HCT116 (cell line): ENCODE results near the gene PTPN4. TPM values are rescaled to one million over a fixed set of nuclear protein-coding genes. Genes with fewer than 3 reads are reported as not detected.

Source experiments
- ATAC-seq: fragments of 200-7000 bp; cut with Tn5 transposase; 2 replicates; pipeline ENCODE4 v1.9.1; 2020; ENCODE audit warnings: mild to moderate bottlenecking, moderate library complexity
- BruUV-seq: library from RNA; stranded (reverse); fragments of 400-500 nt; replicated peaks from 2 replicates; lab custom pipeline; 2021; lab: Mats Ljungman, UMichigan
- CTCF ChIA-PET: fragments of 300-600 bp; sonication (Branson Sonifier 250); formaldehyde crosslinking; loops from one replicate; lab custom pipeline; 2021; ENCODE audit warnings: antibody characterized with exemption; lab: Charles Lee
- POLR2A ChIA-PET: fragments of 300-600, 350-600 bp; sonication (Branson Sonifier 250); formaldehyde crosslinking; loops from one replicate; lab custom pipeline; 2021; ENCODE audit warnings: antibody characterized with exemption; lab: Charles Lee
- RAD21 ChIA-PET, 2 experiments: fragments of 300-600 bp; sonication (Branson Sonifier 250); formaldehyde crosslinking; loops; one replicate each; lab custom pipeline; 2023; ENCODE audit warnings: low total read pairs in 2 of 2; ENCODE audit not compliant: uncharacterized antibody in 2 of 2, unreplicated experiment in 2 of 2, low non-redundant PET in 1 of 2; lab: Charles Lee
- DNase-seq: peaks from one replicate; pipeline ENCODE4 v3.0.0-alpha.2; 2010; ENCODE audit warnings: low read depth, low spot score
- H2AFZ ChIP-seq: fragments of 200-600 bp; shearing (Covaris generic), sonication (generic); 2 replicates; pipeline ENCODE4 v1.6.1; 2017; ENCODE audit warnings: low read depth, mixed run types, mixed read lengths, antibody characterized with exemption, low read length; ENCODE audit not compliant: poor library complexity, severe bottlenecking
- H3K27ac ChIP-seq: 2 replicates; pipeline ENCODE4 v1.5.1; 2012; ENCODE audit warnings: low read depth, low read length
- H3K27me3 ChIP-seq: fragments of 200-600 bp; sonication (generic); 2 replicates; pipeline ENCODE4 v1.6.1; 2016; ENCODE audit warnings: mixed run types, low read length, mixed read lengths; ENCODE audit not compliant: insufficient read depth
- H3K36me3 ChIP-seq, 2 experiments: fragments of 200-500 bp in 1 of 2; fragments of 200-600 bp in 1 of 2; sonication (Bioruptor generic) in 1 of 2; sonication (generic) in 1 of 2; 2 replicates each; pipeline versions ENCODE4 v1.5.1 to v1.6.1; 2014 to 2016; ENCODE audit warnings: low read length in 2 of 2, inconsistent platforms in 1 of 2, mixed read lengths in 1 of 2, mixed run types in 1 of 2; ENCODE audit not compliant: insufficient read depth in 2 of 2, control insufficient read depth in 1 of 2
- H3K4me1 ChIP-seq, 2 experiments: fragments of 200-600 bp in 1 of 2; sonication (generic) in 1 of 2; 2 replicates each; pipeline versions ENCODE4 v1.5.1 to v1.6.1; 2012 to 2017; ENCODE audit warnings: low read length in 2 of 2, inconsistent platforms in 1 of 2, mild to moderate bottlenecking in 1 of 2, mixed read lengths in 1 of 2, mixed run types in 1 of 2, moderate library complexity in 1 of 2; ENCODE audit not compliant: insufficient read depth in 2 of 2, control insufficient read depth in 1 of 2
- H3K4me2 ChIP-seq: fragments of 200-600 bp; sonication (generic); 2 replicates; pipeline ENCODE4 v1.6.1; 2017; ENCODE audit warnings: mixed run types, low read length, mixed read lengths
- H3K4me3 ChIP-seq, 2 experiments: fragments of 200-600 bp in 1 of 2; sonication (generic) in 1 of 2; replicated peaks in 1 of 2; 2 replicates each; pipeline ENCODE4 v1.5.1; 2011 to 2016; ENCODE audit warnings: low read length in 2 of 2, control low read depth in 1 of 2, low read depth in 1 of 2, mild to moderate bottlenecking in 1 of 2, mixed read lengths in 1 of 2, mixed run types in 1 of 2
- H3K79me2 ChIP-seq: fragments of 200-600 bp; sonication (generic); 2 replicates; pipeline ENCODE4 v1.6.1; 2017; ENCODE audit warnings: mild to moderate bottlenecking, mixed run types, low read length, moderate library complexity, mixed read lengths; ENCODE audit not compliant: insufficient read depth
- H3K9ac ChIP-seq: fragments of 200-600 bp; sonication (generic); 2 replicates; pipeline ENCODE4 v1.6.1; 2016; ENCODE audit warnings: low read length, mixed read lengths
- H3K9me2 ChIP-seq: fragments of 200-600 bp; sonication (generic), shearing (Covaris generic); 2 replicates; pipeline ENCODE4 v1.6.1; 2017; ENCODE audit warnings: mixed run types, mild to moderate bottlenecking, moderate library complexity; ENCODE audit not compliant: insufficient read depth
- H3K9me3 ChIP-seq, 2 experiments: fragments of 200-500 bp in 1 of 2; fragments of 200-600 bp in 1 of 2; sonication (Bioruptor generic) in 1 of 2; sonication (generic) in 1 of 2; 2 replicates each; pipeline ENCODE4 v1.6.1; 2014 to 2017; ENCODE audit warnings: low read length in 2 of 2, mixed read lengths in 2 of 2, inconsistent platforms in 1 of 2, low read depth in 1 of 2, mild to moderate bottlenecking in 1 of 2, mixed run types in 1 of 2, moderate library complexity in 1 of 2; ENCODE audit not compliant: control insufficient read depth in 1 of 2, insufficient read depth in 1 of 2
- H4K20me1 ChIP-seq: fragments of 200-600 bp; sonication (generic), shearing (Covaris generic); 2 replicates; pipeline ENCODE4 v1.6.1; 2017; ENCODE audit warnings: mixed run types, mild to moderate bottlenecking, moderate library complexity; ENCODE audit not compliant: insufficient read depth
- ATF3 ChIP-seq: IDR thresholded peaks from 2 replicates; pipeline ENCODE4 v1.6.1; 2012
- CBX3 ChIP-seq: IDR thresholded peaks from 2 replicates; pipeline ENCODE4 v1.6.1; 2012; ENCODE audit warnings: low read depth
- CEBPB ChIP-seq: IDR thresholded peaks from 2 replicates; pipeline ENCODE4 v1.6.1; 2012; ENCODE audit warnings: low read depth
- EZH2 ChIP-seq: fragments of 200-600 bp; sonication (generic); IDR thresholded peaks from 2 replicates; pipeline ENCODE4 v1.6.1; 2017; ENCODE audit warnings: antibody characterized with exemption, mixed run types
- EZH2phosphoT487 ChIP-seq: fragments of 200-600 bp; IDR thresholded peaks from 2 replicates; pipeline ENCODE4 v1.6.1; 2018; ENCODE audit warnings: antibody characterized with exemption, borderline replicate concordance
- FOSL1 ChIP-seq: IDR thresholded peaks from 2 replicates; pipeline ENCODE4 v1.6.1; 2012; ENCODE audit warnings: low read depth
- JUND ChIP-seq: IDR thresholded peaks from 2 replicates; pipeline ENCODE4 v1.6.1; 2012
- RAD21 ChIP-seq: IDR thresholded peaks from 2 replicates; pipeline ENCODE4 v1.6.1; 2012; ENCODE audit warnings: low read depth, mild to moderate bottlenecking
- REST ChIP-seq: IDR thresholded peaks from 2 replicates; pipeline ENCODE4 v1.6.1; 2012; ENCODE audit warnings: low read depth
- SP1 ChIP-seq: IDR thresholded peaks from 2 replicates; pipeline ENCODE4 v1.6.1; 2012; ENCODE audit warnings: low read depth
- SRF ChIP-seq: IDR thresholded peaks from 2 replicates; pipeline ENCODE4 v1.6.1; 2012; ENCODE audit warnings: low read depth
- TCF7L2 ChIP-seq: IDR thresholded peaks from 2 replicates; pipeline ENCODE4 v1.7.0; 2011; ENCODE audit warnings: borderline replicate concordance, inconsistent platforms; ENCODE audit not compliant: insufficient read depth, insufficient read length; ENCODE audit errors: extremely low read depth
- YY1 ChIP-seq: IDR thresholded peaks from 2 replicates; pipeline ENCODE4 v1.6.1; 2011; ENCODE audit warnings: low read length, low read depth, moderate library complexity, mild to moderate bottlenecking; ENCODE audit not compliant: insufficient replicate concordance; ENCODE audit errors: extremely low read depth
- ZBTB33 ChIP-seq: IDR thresholded peaks from 2 replicates; pipeline ENCODE4 v1.6.1; 2011; ENCODE audit warnings: mild to moderate bottlenecking, low read length, moderate library complexity; ENCODE audit not compliant: insufficient replicate concordance; ENCODE audit errors: extremely low read depth
- ZFX ChIP-seq: fragments of 450-650 bp; IDR thresholded peaks from 2 replicates; pipeline ENCODE4 v1.6.1; 2017
- ZNF274 ChIP-seq: fragments of 200-500 bp; sonication (Bioruptor generic); IDR thresholded peaks from 2 replicates; pipeline ENCODE4 v1.6.1; 2014; ENCODE audit warnings: mild to moderate bottlenecking, low read depth, low read length, inconsistent platforms
- intact Hi-C: fragments of 100-400 bp; cut with micrococcal nuclease; formaldehyde crosslinking; loops from 2 replicates; pipeline ENCODE4 v1.10.0; 2022
- total RNA-seq: library from RNA; stranded (reverse); gene quantifications from one replicate; pipeline ENCODE4 v1.2.1, GENCODE V29; 2021; ENCODE audit not compliant: unreplicated experiment

PTPN4 gene
- total RNA-seq, 1 experiment from 2014 or later = 38.4 TPM

- no peaks in the 10 kb centered on the region for H3K36me3 ChIP-seq
- ATAC-seq (no peak), DNase-seq (no peak)
- TF ChIP-seq TCF7L2 (no peak), ZNF274 (no peak), SRF (no peak), ZBTB33 (no peak), YY1 (no peak), ZFX (no peak), CEBPB (no peak), EZH2phosphoT487 (no peak), SP1 (no peak), RAD21 (no peak), EZH2 (no peak), CBX3 (no peak), REST (no peak), FOSL1 (no peak), JUND (no peak), ATF3 (no peak)
- H3K9me2 ChIP-seq = no peaks in the 10 kb centered on the region
- no peaks in the 10 kb centered on the region; a peak in 1 of 4 replicates for H3K9me3 ChIP-seq
- RAD21 ChIA-PET = no interaction called here
- no peaks in the 10 kb centered on the region for H3K27me3 ChIP-seq
- CTCF ChIA-PET = interaction anchor here (0.7 kb wide), 1 partner anchor 16 kb away, joined by 3 read pairs; no protein-coding TSS in a partner anchor
- H3K4me3 ChIP-seq = no peak overlapping the region
- no peak overlapping the region for H3K9ac ChIP-seq
- H3K4me1 ChIP-seq = no peaks in the 10 kb centered on the region
- H3K79me2 ChIP-seq = no peaks in the 10 kb centered on the region
- no TSS peak for BruUV-seq
- no peaks in the 10 kb centered on the region for H4K20me1 ChIP-seq
- H2AFZ ChIP-seq = no peak overlapping the region
- POLR2A ChIA-PET = no interaction called here
- intact Hi-C loops = no loop called here
- H3K4me2 ChIP-seq = no peak overlapping the region
- no peak overlapping the region for H3K27ac ChIP-seq
Observed at GRCh38 chr2:119719261-119719627, 40.5 kb upstream of the PTPN4 start.
